ENCODE measurements around the gene HDAC9.

HDAC9 gene

GRCh38 chr7:18552943-18553604 lies 57.5 kb downstream of the HDAC9 start:
- DNase-seq = no peak

GRCh38 chr7:18553605-18554003 lies 58.1 kb downstream of the HDAC9 start:
- no peak for DNase-seq

GRCh38 chr7:18555120-18555519 lies 59.6 kb downstream of the HDAC9 start:
- no peak for DNase-seq

- DNase-seq = no peak
These were observed 60.4 kb downstream of the HDAC9 start for GRCh38 chr7:18555968-18556367.

GRCh38 chr7:18558503-18558902 lies 63.0 kb downstream of the HDAC9 start:
- no peak for DNase-seq

- no peak for DNase-seq
These were observed 63.4 kb downstream of the HDAC9 start for GRCh38 chr7:18558910-18559309.

GRCh38 chr7:18559756-18560155 lies 64.2 kb downstream of the HDAC9 start:
- DNase-seq = no peak

- DNase-seq = no peak
These were observed 69.2 kb downstream of the HDAC9 start for GRCh38 chr7:18564779-18565178.

- no peak for DNase-seq
These were observed 69.8 kb downstream of the HDAC9 start for GRCh38 chr7:18565337-18565736.

GRCh38 chr7:18566205-18566604 lies 70.7 kb downstream of the HDAC9 start:
- no peak for DNase-seq

GRCh38 chr7:18566829-18567228 lies 71.3 kb downstream of the HDAC9 start:
- DNase-seq = no peak

- no peak for DNase-seq
These were observed 74.9 kb downstream of the HDAC9 start for GRCh38 chr7:18570441-18570840.

GRCh38 chr7:18570890-18571478 lies 75.4 kb downstream of the HDAC9 start:
- DNase-seq = peak in 2 of 51 donors; percentile 29 to 32

- no peak for DNase-seq
These were observed 76.6 kb downstream of the HDAC9 start for GRCh38 chr7:18572154-18572553.

GRCh38 chr7:18572885-18573284 lies 77.3 kb downstream of the HDAC9 start:
- DNase-seq = no peak

GRCh38 chr7:18573410-18574234 lies 78.1 kb downstream of the HDAC9 start:
- peak in 1 of 51 donors; percentile 3 for DNase-seq

GRCh38 chr7:18574235-18574540 lies 78.6 kb downstream of the HDAC9 start:
- DNase-seq = no peak

- peak in 1 of 51 donors; percentile 4 for DNase-seq
These were observed 79.1 kb downstream of the HDAC9 start for GRCh38 chr7:18574676-18575075.

- DNase-seq = no peak
These were observed 80.3 kb downstream of the HDAC9 start for GRCh38 chr7:18575622-18576572.

GRCh38 chr7:18577096-18577771 lies 81.7 kb downstream of the HDAC9 start:
- no peak for DNase-seq

GRCh38 chr7:18579698-18580097 lies 84.1 kb downstream of the HDAC9 start:
- no peak for DNase-seq

Measured in hypothalamus (tissue), 51 donors.